A549 (cell line): ENCODE data around the gene HECTD4. TPM values are rescaled to one million over a fixed set of nuclear protein-coding genes. Genes with fewer than 3 reads are reported as not detected.

Source experiments
- ATAC-seq, 2 experiments: fragments of 200-7000 bp in 1 of 2; fragments of >200 bp in 1 of 2; cut with Nextera tagmentation in 1 of 2; cut with Tn5 transposase in 1 of 2; 3 replicates each; pipeline versions ENCODE4 v1.8.0 to v1.9.1; 2018 to 2020; ENCODE audit warnings: mild to moderate bottlenecking in 1 of 2, moderate library complexity in 1 of 2
- CTCF ChIA-PET: fragments of 300-600 bp; sonication (Branson Sonifier 250); formaldehyde crosslinking; extraction: SDS; loops from one replicate; lab custom pipeline; 2021; ENCODE audit warnings: antibody characterized with exemption, inconsistent platforms; lab: Yijun Ruan, JAX
- POLR2A ChIA-PET: fragments of 350-600 bp; formaldehyde crosslinking; extraction: SDS; loops from one replicate; lab custom pipeline; 2021; ENCODE audit warnings: antibody characterized with exemption, inconsistent platforms; lab: Yijun Ruan, JAX
- DNase-seq, 2 experiments: peaks; one replicate each; pipeline versions ENCODE4 v3.0.0 to v3.0.0-alpha.2; 2011 to 2016; ENCODE audit warnings: low read depth in 1 of 2, low spot score in 1 of 2
- FAIRE-seq: peaks from 2 replicates; lab custom pipeline; 2011; peaks lifted over from hg19 to GRCh38; lab: Jason Lieb, UNC
- H3K27ac ChIP-seq, 2 experiments: fragments of >200 bp; sonication (Bioruptor Twin); formaldehyde crosslinking; 3 replicates each; pipeline ENCODE4 v1.5.1; 2016 to 2017
- H3K4me1 ChIP-seq: fragments of >200 bp; sonication (Bioruptor Twin); formaldehyde crosslinking; 3 replicates; pipeline ENCODE4 v1.6.1; 2016
- H3K4me2 ChIP-seq: fragments of >200 bp; sonication (Bioruptor Twin); formaldehyde crosslinking; 3 replicates; pipeline ENCODE4 v1.6.1; 2016
- H3K4me3 ChIP-seq: fragments of >200 bp; sonication (Bioruptor Twin); formaldehyde crosslinking; 3 replicates; pipeline ENCODE4 v1.5.1; 2016
- H3K9me3 ChIP-seq: fragments of >200 bp; sonication (Bioruptor Twin); formaldehyde crosslinking; 3 replicates; pipeline ENCODE4 v1.6.1; 2016
- BHLHE40 ChIP-seq: IDR thresholded peaks from 2 replicates; pipeline ENCODE4 v1.6.1; 2012; ENCODE audit warnings: low read depth, low read length, inconsistent platforms
- CBX2 ChIP-seq: fragments of 200-600 bp; sonication (generic); IDR thresholded peaks from 2 replicates; pipeline ENCODE4 v1.6.1; 2016; ENCODE audit warnings: low read depth, mild to moderate bottlenecking, borderline replicate concordance
- CBX8 ChIP-seq: fragments of 200-600 bp; sonication (generic); IDR thresholded peaks from 2 replicates; pipeline ENCODE4 v1.6.1; 2016
- CHD4 ChIP-seq: fragments of 200-600 bp; sonication (generic); IDR thresholded peaks from 2 replicates; pipeline ENCODE4 v1.6.1; 2016; ENCODE audit warnings: antibody characterized with exemption, mild to moderate bottlenecking, borderline replicate concordance
- ELK1 ChIP-seq: fragments of 150-350 bp; IDR thresholded peaks from 2 replicates; pipeline ENCODE4 v1.6.1; 2014; ENCODE audit warnings: low read depth, mild to moderate bottlenecking, low read length
- ESRRA ChIP-seq: fragments of 150-350 bp; IDR thresholded peaks from 2 replicates; pipeline ENCODE4 v1.6.1; 2014; ENCODE audit warnings: mild to moderate bottlenecking, low read length, borderline replicate concordance
- FOSB ChIP-seq: fragments of 250-450 bp; sonication (Bioruptor Pico); IDR thresholded peaks from 2 replicates; pipeline ENCODE4 v1.5.0; 2020; ENCODE audit warnings: mild to moderate bottlenecking, moderate library complexity
- FOSL2 ChIP-seq, 2 experiments: fragments of 450-650 bp in 1 of 2; fragments of >200 bp in 1 of 2; sonication (Bioruptor Twin) in 1 of 2; formaldehyde crosslinking; IDR thresholded peaks; 2 replicates each; pipeline versions ENCODE4 v1.5.0 to v1.6.1; 2016 to 2020; ENCODE audit warnings: mild to moderate bottlenecking in 1 of 2, moderate library complexity in 1 of 2
- FOXS1 ChIP-seq: fragments of 250-450 bp; sonication (Bioruptor Pico); IDR thresholded peaks from 2 replicates; pipeline ENCODE4 v1.5.0; 2020; ENCODE audit warnings: mild to moderate bottlenecking, moderate library complexity
- HDAC2 ChIP-seq: fragments of 200-600 bp; sonication (generic); IDR thresholded peaks from 2 replicates; pipeline ENCODE4 v1.6.1; 2016
- HMGXB4 ChIP-seq: fragments of 250-450 bp; sonication (Bioruptor Pico); IDR thresholded peaks from 2 replicates; pipeline ENCODE4 v1.5.0; 2021; ENCODE audit warnings: mild to moderate bottlenecking, moderate library complexity, borderline replicate concordance
- HOXB13 ChIP-seq: fragments of 250-450 bp; sonication (Bioruptor Pico); IDR thresholded peaks from 2 replicates; pipeline ENCODE4 v1.5.0; 2020; ENCODE audit warnings: low read depth, mild to moderate bottlenecking, moderate library complexity
- KDM5A ChIP-seq: fragments of 200-600 bp; sonication (generic); IDR thresholded peaks from 2 replicates; pipeline ENCODE4 v1.6.1; 2016; ENCODE audit warnings: antibody characterized with exemption, mild to moderate bottlenecking
- MAFK ChIP-seq: fragments of 450-650 bp; IDR thresholded peaks from 2 replicates; pipeline ENCODE4 v1.6.1; 2014; ENCODE audit not compliant: partially characterized antibody
- MAX ChIP-seq: IDR thresholded peaks from 2 replicates; pipeline ENCODE4 v1.6.1; 2012
- NFE2L2 ChIP-seq: fragments of 150-350 bp; conservative IDR thresholded peaks from 2 replicates; pipeline ENCODE4 v1.6.1; 2014; ENCODE audit warnings: low read length
- NPAS2 ChIP-seq: fragments of 250-450 bp; sonication (Bioruptor Pico); IDR thresholded peaks from 2 replicates; pipeline ENCODE4 v1.8.0; 2022; ENCODE audit warnings: mild to moderate bottlenecking, moderate library complexity, borderline replicate concordance
- NR3C1 ChIP-seq: fragments of >200 bp; sonication (Bioruptor Twin); formaldehyde crosslinking; IDR thresholded peaks from 3 replicates; pipeline ENCODE4 v1.6.1; 2017
- POLR2A ChIP-seq: IDR thresholded peaks from 2 replicates; pipeline ENCODE4 v1.6.1; 2012; ENCODE audit warnings: mild to moderate bottlenecking, low read length
- RCOR1 ChIP-seq: fragments of 150-350 bp; IDR thresholded peaks from 2 replicates; pipeline ENCODE4 v1.6.1; 2014; ENCODE audit warnings: antibody characterized with exemption, low read length, low read depth
- TFCP2L1 ChIP-seq: fragments of 250-450 bp; sonication (Bioruptor Pico); IDR thresholded peaks from 2 replicates; pipeline ENCODE4 v1.5.0; 2021; ENCODE audit warnings: mild to moderate bottlenecking
- TP53 ChIP-seq: fragments of 250-450 bp; sonication (Bioruptor Pico); IDR thresholded peaks from 2 replicates; pipeline ENCODE4 v1.5.0; 2021; ENCODE audit warnings: mild to moderate bottlenecking, moderate library complexity
- ZNF302 ChIP-seq: fragments of 250-450 bp; sonication (Bioruptor Pico); IDR thresholded peaks from 2 replicates; pipeline ENCODE4 v1.9.0; 2021; ENCODE audit warnings: inconsistent platforms, mild to moderate bottlenecking, moderate library complexity
- ZSCAN20 ChIP-seq: fragments of 250-450 bp; sonication (Bioruptor Pico); IDR thresholded peaks from 2 replicates; pipeline ENCODE4 v1.8.0; 2022; ENCODE audit warnings: mild to moderate bottlenecking, moderate library complexity
- WGBS: methylation state at CpG from one replicate; pipeline ENCODE4 v1.1.6; 2017; ENCODE audit errors: missing lambda C conversion rate; 5-methylcytosine and 5-hydroxymethylcytosine counted together
- polyA plus RNA-seq, 4 experiments: library from polyadenylated mRNA; depleted of rRNA in 3 of 4; stranded (reverse); fragments of >200 nt; fragmentation: RNase III in 1 of 4; extraction: RNeasy Plus Mini Kit Qiagen cat#74134 plus additional on column Dnase treatment in 1 of 4; gene quantifications; 2 replicates in 3 of 4; 3 replicates in 1 of 4; pipeline ENCODE4 v1.2.3, GENCODE V29; 2011 to 2017
- TF ChIP-seq, protein P1 (sequence below): IDR thresholded peaks from 2 replicates; pipeline ENCODE4 v1.6.1; 2012
- TF ChIP-seq, protein P2 (sequence below): IDR thresholded peaks from 2 replicates; pipeline ENCODE4 v1.6.1; 2012; ENCODE audit warnings: low read depth, borderline replicate concordance
- TF ChIP-seq, protein P3 (sequence below): fragments of >200 bp; sonication (Bioruptor Twin); formaldehyde crosslinking; IDR thresholded peaks from 3 replicates; pipeline ENCODE4 v1.5.1; 2016

Gene HECTD4
- polyA plus RNA-seq, 2 of the 4 experiments (the other 2 are of a cell fraction), result 9.9 to 14.7 TPM

GRCh38 chr12:112347581-112347982, 34.6 kb downstream of the HECTD4 start:
- FAIRE-seq (no peak), ATAC-seq (no peak), DNase-seq (no peak)
- 81% methylated on average over 2 of the region's 2 CpGs for whole genome bisulfite sequencing
- TF ChIP-seq, protein P1, sequence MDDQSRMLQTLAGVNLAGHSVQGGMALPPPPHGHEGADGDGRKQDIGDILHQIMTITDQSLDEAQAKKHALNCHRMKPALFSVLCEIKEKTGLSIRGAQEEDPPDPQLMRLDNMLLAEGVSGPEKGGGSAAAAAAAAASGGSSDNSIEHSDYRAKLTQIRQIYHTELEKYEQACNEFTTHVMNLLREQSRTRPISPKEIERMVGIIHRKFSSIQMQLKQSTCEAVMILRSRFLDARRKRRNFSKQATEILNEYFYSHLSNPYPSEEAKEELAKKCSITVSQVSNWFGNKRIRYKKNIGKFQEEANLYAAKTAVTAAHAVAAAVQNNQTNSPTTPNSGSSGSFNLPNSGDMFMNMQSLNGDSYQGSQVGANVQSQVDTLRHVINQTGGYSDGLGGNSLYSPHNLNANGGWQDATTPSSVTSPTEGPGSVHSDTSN, result no peak
- TF ChIP-seq NR3C1 (no peak), ZNF302 (CRISPR knock-in tag) (no peak), NPAS2 (CRISPR knock-in tag) (no peak), CHD4 (no peak), FOXS1 (CRISPR knock-in tag) (no peak), ZSCAN20 (no peak), MAFK (no peak)
- TF ChIP-seq, protein P2, sequence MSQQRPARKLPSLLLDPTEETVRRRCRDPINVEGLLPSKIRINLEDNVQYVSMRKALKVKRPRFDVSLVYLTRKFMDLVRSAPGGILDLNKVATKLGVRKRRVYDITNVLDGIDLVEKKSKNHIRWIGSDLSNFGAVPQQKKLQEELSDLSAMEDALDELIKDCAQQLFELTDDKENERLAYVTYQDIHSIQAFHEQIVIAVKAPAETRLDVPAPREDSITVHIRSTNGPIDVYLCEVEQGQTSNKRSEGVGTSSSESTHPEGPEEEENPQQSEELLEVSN, result no peak
- CTCF ChIA-PET, result interaction anchor here (1.2 kb wide), 1 partner anchor 40 kb away, joined by 4 read pairs; no protein-coding TSS in a partner anchor
- Histone ChIP-seq H3K4me2 (no peak overlapping the region), H3K27ac (no peak overlapping the region), H3K4me1 (peaks cover 6% of the 10 kb centered on the region; the same call in 2 of the 3 replicates), H3K4me3 (no peak overlapping the region), H3K9me3 (no peaks in the 10 kb centered on the region)
- POLR2A ChIA-PET, result no interaction called here

DNA sequence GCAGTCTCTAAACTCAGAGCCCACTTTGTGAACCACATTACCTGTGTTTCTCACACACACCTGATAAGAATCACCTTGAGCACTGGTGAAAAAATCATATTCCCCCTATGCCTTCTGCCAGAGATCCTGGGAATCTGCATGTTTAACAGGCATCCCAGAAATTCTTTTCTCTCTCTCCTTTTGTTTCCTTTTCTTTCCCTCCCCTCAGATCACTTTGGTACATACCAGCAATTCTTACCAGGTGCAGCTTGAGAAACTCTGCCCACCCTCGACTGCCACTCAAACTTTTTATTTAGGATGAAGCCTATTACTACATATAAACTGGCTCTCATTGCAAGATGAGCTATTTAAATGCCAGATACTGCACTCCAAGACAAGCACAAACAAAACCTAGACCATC, 36.0 kb downstream of the HECTD4 start:
- Histone ChIP-seq H3K4me1 (peaks cover 18% of the 10 kb centered on the region), H3K4me2 (no peak overlapping the region), H3K27ac (no peak overlapping the region), H3K9me3 (no peaks in the 10 kb centered on the region), H3K4me3 (no peak overlapping the region)
- FAIRE-seq, result no peak
- no peak for ATAC-seq
- POLR2A ChIA-PET, result no interaction called here
- TF ChIP-seq CBX2 (no peak), HOXB13 (CRISPR knock-in tag) (no peak), ESRRA (no peak), NFE2L2 (no peak), FOSB (CRISPR knock-in tag) (no peak), ZSCAN20 (no peak), POLR2A (no peak), HDAC2 (no peak), NR3C1 (no peak), KDM5A (no peak), CBX8 (no peak), HMGXB4 (CRISPR knock-in tag) (no peak)
- TF ChIP-seq, protein P3, sequence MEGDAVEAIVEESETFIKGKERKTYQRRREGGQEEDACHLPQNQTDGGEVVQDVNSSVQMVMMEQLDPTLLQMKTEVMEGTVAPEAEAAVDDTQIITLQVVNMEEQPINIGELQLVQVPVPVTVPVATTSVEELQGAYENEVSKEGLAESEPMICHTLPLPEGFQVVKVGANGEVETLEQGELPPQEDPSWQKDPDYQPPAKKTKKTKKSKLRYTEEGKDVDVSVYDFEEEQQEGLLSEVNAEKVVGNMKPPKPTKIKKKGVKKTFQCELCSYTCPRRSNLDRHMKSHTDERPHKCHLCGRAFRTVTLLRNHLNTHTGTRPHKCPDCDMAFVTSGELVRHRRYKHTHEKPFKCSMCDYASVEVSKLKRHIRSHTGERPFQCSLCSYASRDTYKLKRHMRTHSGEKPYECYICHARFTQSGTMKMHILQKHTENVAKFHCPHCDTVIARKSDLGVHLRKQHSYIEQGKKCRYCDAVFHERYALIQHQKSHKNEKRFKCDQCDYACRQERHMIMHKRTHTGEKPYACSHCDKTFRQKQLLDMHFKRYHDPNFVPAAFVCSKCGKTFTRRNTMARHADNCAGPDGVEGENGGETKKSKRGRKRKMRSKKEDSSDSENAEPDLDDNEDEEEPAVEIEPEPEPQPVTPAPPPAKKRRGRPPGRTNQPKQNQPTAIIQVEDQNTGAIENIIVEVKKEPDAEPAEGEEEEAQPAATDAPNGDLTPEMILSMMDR, result no peak
- CTCF ChIA-PET, result no interaction called here
- 67% methylated on average over 1 of the region's 1 CpG for WGBS
- no peak for DNase-seq

GRCh38 chr12:112344220-112344619, 38.0 kb downstream of the HECTD4 start:
- Histone ChIP-seq H3K4me1 (peaks cover 24% of the 10 kb centered on the region), H3K9me3 (no peaks in the 10 kb centered on the region), H3K4me3 (no peak overlapping the region), H3K4me2 (no peak overlapping the region), H3K27ac (no peak overlapping the region)
- TF ChIP-seq CBX2 (no peak), ESRRA (no peak), ELK1 (no peak), BHLHE40 (no peak), NR3C1 (no peak), POLR2A (no peak), RCOR1 (no peak), ZNF302 (CRISPR knock-in tag) (no peak), TFCP2L1 (CRISPR knock-in tag) (no peak), MAX (no peak), FOSB (CRISPR knock-in tag) (no peak), FOSL2 (IDR thresholded peaks at IDR 0.05) (no peak), FOSL2 (CRISPR knock-in tag; IDR thresholded peaks at IDR 0.05) (no peak), HOXB13 (CRISPR knock-in tag) (no peak), TP53 (CRISPR knock-in tag) (no peak)
- ChIA-PET POLR2A (no interaction called here), CTCF (interaction anchor here (0.7 to 1.2 kb wide), 5 partner anchors 12 to 146 kb away, joined by 3 to 5 read pairs (median 4); no protein-coding TSS in a partner anchor)
- DNase-seq, result no peak
- no peak for FAIRE-seq
- whole genome bisulfite sequencing, result 93% methylated on average over 1 of the region's 1 CpG
- ATAC-seq, result no peak
